Superior temporal gyrus (tissue), 1 donor: ENCODE results near the gene SPTBN4.
"Not testable (repeated sequence)": the region's sequence is repeated elsewhere in the genome, so short reads cannot be mapped to it uniquely, and the experiment has no call there.

ENCODE experiments used
- DNase-seq: peaks from one replicate; pipeline ENCODE4 v3.0.0-alpha.2; 2016; ENCODE audit errors: extremely low spot score

The SPTBN4 gene

DNA sequence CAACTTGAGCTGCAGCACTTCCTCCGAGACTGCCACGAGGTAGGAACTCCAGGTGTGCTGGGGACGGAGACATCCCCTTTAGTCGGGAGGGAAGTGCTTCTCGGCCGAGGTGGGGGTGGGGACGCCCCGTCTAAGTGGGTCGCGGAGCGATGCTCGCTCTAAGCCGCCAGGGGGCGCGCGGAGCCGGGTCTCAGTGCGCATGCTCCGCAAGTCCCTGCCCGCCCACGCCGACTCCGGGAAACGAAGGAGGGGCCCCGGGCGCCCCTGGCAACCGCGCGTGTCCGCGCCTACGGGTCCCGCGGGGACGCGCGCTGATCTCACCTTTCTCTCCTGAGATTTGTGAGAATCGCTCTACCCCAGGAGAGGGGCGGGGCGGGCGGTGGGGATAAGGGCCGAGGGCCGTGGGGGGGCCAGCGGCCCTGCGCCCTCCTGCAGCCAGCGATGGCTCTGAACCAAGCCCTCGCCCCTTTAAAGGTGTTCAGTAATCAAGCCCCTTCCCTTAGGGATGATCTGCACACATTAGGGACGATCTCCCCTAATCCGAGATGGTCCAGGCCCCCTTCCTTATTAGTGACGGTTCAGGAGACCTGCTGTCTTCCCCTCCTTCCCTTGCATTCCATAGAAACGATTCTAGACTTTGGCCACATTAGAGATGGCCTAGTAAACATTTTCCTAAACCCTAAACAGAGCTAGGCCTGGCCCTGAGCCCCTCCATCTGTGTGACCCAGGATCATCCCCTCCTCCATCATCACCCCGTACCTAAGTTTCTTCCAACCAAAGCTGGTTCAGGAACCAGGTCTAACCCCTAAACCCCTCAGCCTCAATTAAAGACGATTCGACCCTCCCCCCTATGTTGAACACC, 62.5 kb downstream of the SPTBN4 start:
- DNase-seq = peak; percentile 80

DNA sequence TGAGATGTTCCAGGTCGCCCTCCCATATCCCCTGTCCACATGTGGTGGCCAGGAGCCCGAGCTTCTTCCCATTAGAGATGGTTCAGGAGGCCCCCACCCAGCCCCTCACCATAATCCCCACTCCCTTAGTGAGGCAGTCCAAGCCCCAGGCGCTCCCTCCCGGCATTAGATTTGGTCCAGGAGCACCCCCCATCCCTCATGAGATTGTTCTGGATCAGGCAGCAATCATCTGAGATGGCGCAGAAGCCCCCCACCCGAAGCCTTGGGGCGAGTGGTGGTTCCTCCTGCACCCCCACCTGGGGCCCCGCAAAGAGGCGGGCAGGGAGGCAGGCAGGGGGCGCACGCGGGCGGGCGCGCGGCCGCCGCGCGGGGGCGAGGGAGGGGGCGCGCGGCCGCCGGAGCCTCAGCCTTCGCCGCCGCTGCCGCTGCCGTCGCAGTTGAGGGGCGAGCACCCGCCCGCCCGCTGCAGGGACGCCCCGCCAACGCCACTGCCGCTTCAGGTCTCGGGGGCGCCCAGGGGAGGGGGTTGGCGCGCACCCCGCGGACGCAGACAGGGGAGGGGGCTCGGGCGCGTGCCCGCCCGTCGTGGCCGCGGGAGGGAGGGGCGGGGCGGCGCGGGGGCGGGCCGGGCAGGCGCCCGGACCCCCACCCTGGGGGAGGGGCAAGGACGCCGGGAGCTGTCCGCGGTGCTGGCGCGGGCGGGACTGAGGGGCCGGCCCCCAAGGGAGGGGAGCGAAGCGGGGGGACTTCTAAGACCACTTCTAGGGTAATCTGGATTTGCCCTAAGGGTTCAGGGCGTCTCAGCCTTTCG, 63.5 kb downstream of the SPTBN4 start:
- no peak for DNase-seq

DNA sequence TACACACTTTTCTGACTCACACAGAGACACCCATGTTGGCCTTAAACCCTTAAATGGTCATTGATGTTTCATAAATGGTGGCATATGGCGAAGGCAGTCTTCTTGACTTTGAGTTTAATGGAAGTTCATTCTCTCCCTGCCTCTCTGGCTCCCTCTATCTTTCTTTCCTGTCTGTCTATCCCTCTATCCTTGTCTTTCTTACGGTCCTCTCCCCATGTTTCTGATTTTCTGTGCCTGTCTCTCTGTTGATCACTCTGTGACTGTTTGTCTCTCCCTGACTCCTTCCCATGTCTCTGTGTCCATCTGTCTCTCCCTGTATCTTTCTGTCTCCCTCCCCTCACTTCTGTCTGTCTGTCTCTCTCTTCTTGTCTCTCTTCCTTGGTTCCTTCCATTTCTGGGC, 66.7 kb downstream of the SPTBN4 start:
- DNase-seq = no peak

DNA sequence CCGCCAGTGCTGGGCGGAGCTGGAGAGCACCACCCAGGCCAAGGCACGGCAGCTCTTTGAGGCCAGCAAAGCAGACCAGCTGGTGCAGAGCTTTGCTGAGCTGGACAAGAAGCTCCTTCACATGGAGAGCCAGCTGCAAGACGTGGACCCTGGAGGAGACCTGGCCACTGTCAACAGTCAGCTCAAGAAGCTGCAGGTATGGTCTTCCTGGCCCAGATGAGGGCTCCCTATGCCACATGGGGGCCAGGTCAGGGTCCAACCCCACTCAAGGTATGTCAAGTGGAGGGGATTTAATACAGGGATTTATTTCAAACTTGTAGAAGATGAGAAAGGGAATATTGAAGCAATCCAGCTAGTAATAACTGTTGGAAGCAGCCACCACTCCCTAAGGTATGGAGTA, 67.3 kb downstream of the SPTBN4 start:
- no peak for DNase-seq

DNA sequence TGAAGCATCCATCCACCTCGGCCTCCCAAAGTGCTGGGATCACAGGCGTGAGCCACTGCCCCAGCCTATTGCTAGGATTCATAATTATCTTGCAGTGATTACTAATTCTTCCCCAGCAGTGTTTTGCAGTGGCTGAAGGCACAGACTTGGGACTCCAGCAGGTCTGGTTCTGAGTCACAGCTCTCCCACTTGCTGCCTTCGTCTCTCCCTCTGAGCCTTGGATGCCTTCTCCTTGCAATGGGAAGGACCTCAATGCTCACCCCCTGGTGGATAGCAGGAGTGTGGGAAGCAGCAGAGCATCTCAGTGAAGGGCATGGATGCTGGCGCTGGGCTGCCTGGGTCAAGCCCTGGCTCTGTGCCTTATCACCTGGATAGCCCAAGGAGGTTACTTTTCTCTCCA, 72.3 kb downstream of the SPTBN4 start:
- DNase-seq = no peak

DNA sequence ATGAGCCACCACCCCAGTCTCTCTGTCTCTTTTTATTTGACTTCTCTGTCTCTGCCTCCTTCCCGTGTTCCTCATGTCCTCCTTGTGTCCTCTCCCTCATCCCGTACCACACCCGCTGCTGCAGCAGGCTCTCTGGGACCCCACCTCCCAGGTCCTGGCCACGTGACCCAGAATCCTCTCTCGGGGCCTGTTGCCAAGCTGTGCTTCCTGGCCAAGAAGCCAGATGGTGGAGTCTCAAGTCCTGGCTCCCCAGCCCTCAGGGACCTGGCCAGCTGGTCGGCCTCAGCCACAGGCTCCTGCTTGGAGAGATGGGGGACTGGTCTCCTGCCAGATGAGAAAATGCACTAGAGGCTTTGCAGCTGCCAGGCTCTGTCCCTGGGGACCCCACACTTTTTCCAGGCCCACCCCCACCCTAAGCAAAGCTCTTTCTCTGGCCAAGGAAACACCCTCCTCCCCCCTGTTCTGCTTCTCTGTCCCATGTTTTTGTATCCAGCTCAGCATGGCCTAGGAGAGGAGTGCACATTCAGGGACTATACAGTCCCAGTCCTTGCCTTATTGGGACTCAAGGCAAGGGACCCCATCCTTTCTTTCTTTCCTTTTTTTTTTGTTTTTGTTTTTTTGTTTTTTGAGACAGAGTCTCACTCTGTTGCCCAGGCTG, 75.5 kb downstream of the SPTBN4 start:
- DNase-seq = no peak

DNA sequence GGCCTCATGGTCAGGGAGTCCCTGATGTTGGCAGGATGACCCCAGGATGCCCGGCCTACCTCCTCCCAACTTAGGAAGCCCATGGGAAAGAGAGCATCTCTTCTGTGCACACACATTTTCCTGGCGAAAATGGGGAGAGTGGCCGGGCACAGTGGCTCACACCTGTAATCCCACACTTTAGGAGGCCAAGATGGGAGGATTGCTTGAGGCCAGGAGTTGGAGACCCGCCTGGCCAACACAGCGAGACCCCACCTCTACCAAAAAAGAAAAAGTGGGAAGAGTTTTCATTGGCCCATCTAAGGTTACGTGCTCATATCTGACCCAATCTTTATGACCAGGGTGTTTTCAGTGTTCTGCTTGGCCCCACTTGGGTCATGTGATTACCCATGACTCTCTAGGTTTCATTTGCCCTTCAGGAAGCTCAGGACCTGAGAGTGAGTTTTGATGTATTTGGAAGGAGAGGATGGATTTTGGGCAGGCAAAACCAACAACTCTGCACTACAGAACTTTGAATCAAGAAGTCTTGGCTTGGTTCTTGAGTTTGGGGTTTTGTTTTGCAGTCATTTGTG, 76.3 kb downstream of the SPTBN4 start:
- no peak for DNase-seq

DNA sequence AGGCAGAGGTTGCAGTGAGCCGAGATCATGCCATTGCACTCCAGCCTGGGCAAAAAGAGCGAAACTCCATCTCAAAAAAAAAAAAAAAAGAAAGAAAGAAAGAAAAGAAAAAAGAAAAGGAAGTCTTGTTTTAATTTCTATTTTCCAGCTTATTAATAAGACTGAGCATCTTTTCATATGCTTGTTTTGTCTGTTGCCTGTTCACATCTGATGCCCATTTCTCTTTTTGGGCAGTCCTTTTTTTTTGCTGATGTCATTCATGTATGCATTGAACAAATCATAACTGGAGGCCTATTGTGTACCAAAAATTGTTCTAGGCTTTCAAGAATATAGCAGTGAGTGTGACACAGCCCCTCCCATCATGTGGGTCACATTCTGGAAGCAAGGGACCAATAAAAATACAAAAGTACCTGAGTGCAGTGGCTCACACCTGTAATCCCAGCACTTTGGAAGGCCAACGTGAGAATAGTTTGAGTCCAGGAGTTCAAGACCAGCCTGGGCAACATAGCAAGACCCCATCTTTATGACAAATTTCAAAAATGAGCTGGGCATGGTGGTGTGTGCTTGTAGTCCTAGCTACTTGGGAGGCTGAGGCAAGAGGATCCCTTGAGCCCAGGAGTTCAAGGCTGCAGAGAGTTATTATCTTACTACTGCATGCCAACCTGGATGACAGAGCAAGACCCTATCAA, 79.5 kb downstream of the SPTBN4 start:
- DNase-seq = not testable (repeated sequence)

DNA sequence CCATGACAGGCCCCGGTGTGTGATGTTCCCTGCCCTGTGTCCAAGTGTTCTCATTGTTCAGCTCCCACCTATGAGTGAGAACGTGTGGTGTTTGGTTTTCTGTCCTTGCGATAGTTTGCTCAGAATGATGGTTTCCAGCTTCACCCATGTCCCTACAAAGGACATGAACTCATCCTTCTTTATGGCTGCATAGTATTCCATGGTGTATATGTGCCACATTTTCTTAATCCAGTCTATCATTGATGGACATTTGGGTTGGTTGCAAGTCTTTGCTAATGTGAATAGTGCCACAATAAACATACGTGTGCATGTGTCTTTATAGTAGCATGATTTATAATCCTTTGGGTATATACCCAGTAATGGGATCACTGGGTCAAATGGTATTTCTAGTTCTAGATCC, 80.4 kb downstream of the SPTBN4 start:
- not testable (repeated sequence) for DNase-seq

DNA sequence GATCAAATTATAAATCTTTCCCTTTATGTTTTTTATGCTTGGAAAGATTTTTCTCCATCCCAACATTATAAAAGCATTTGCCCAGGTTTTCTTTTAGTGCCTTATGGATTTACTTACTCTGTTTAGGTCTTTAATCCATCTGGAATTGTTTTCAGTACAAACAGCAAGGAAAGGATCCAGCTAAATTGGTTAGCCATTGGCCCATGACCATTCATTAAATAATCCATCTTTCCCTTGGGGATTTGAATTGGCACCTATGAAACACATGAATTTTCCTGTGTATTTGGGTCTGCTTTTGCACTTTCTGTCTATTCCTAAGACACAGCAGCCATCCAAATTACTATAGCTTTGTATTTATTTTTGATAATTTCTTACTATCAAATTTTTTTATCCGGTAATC, 81.0 kb downstream of the SPTBN4 start:
- no peak for DNase-seq

DNA sequence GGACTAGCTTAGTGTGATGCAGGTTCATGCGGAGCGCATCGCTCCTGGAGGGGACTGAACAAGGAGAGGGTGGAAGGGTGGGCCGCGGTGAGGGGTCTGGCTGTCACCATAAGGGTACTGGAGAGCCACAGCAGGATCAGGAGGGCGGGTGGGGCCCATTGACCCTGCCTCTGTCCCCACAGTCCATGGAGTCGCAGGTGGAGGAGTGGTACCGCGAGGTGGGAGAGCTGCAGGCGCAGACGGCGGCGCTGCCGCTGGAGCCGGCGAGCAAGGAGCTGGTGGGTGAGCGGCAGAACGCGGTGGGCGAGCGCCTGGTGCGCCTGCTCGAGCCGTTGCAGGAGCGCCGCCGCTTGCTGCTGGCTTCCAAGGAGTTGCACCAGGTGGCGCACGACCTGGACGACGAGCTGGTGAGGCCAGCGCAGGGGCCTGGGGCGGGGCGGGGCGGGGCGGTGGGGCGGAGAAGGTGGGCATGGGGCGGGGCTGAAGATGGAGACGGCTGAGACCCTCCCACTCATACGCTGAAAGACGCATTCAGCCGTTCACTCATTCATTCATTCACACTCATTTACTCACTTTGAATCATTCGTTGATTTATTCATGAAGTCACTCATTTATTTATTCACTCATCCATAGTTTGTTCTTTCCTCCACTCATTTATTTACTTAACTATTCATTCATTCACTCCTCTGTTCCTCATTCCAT, 82.4 kb downstream of the SPTBN4 start:
- DNase-seq = no peak

DNA sequence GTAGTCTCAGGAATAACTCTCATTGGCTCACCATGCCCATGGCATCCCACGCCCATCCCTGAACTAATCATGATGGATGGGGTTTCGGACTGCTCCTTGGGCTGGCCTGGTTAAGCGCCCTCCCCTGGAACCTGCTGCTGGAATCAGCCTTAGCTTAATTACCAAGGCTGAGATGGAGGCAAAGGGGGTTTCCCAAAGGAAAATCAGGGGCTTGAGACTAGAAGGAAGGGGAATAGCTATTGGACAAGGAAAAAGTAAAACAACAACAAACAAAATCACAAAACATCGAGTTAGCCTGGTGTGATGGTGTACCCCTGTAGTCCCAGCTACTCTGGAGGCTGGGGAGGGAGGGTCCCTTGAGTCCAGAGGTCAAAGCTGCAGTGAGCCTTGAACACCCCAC, 84.2 kb downstream of the SPTBN4 start:
- DNase-seq = no peak

DNA sequence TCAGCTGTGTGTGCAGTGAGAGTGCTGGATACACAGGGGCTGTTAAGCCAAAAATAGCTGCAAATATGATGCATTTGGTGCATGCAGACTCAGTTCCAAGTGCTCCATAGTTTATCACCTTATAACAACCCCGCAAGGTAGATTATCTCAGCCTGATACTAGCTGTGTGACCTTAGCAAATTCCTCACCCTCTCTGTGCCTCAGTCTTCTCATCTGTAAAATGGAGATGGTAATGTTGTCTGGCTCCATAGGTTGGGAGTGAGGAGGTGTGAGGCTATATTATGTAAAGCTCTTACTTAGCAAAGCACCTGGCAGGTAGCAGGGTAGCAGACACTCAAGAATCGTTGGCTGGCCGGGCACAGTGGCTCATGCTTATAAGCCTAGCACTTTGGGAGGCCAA, 86.0 kb downstream of the SPTBN4 start:
- DNase-seq = no peak

DNA sequence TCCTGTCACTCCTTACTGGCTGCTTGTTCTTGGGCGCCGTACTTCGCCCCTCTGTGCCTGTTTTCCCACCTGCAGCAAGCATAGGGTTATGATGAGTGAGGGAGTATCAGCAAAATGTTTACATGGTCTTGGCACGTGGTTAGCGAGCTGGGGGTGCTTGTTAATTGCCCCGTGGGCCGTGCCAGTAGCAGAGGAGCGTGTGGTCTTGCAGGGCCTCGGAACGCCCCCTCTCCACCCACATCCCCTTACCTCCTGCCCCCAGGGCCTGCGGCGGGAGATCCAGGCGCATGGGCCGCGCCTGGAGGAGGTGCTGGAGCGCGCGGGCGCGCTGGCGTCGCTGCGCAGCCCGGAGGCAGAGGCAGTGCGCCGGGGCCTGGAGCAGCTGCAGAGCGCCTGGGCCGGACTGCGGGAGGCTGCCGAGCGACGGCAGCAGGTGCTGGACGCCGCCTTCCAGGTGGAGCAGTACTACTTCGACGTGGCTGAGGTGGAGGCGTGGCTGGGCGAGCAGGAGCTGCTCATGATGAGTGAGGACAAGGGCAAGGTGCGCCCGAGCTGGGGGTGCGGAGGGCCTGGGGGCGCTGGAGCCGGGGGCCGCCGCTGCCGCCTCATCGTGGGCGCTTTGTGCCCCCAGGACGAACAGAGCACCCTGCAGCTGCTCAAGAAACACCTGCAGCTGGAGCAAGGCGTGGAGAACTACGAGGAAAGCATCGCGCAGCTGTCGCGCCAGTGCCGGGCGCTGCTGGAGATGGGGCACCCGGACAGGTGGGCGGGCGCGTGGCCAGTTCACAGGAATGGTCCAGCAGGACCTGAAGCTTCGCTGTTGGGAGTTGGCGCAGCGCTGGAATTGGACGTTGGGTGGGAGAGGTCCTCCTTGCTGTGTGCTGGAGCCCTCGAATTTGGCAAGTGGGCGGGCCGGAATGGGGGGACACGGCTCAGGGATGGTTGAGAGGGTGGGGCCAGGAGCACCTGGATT, 87.4 kb downstream of the SPTBN4 start:
- no peak for DNase-seq

DNA sequence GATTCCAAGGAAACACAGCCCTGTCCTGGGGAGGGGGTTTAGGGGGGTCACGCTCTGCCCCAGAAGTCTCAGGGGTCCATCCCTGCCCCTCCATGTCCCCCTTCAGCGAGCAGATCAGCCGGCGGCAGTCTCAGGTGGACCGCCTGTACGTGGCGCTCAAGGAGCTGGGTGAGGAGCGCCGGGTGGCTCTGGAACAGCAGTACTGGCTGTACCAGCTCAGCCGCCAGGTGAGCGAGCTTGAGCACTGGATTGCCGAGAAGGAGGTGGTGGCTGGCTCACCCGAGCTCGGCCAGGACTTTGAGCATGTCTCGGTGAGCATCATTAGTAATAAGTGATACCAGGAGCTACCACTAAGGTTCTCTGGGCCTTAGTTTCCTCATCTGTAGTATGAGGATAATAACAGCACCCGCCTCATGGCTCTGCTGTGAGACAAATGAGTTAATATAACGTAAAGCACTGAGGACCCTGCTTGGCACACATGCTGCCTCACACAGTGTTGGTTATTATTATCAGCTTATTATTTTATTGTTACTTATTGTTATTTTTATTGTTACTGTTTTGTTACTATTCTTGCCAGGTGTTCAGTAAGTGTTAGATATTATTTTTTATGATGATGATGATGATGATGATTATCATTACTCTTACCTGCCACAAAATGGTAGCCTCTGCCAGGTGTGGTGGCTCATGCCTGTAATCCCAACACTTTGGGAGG, 89.3 kb downstream of the SPTBN4 start:
- DNase-seq = no peak

DNA sequence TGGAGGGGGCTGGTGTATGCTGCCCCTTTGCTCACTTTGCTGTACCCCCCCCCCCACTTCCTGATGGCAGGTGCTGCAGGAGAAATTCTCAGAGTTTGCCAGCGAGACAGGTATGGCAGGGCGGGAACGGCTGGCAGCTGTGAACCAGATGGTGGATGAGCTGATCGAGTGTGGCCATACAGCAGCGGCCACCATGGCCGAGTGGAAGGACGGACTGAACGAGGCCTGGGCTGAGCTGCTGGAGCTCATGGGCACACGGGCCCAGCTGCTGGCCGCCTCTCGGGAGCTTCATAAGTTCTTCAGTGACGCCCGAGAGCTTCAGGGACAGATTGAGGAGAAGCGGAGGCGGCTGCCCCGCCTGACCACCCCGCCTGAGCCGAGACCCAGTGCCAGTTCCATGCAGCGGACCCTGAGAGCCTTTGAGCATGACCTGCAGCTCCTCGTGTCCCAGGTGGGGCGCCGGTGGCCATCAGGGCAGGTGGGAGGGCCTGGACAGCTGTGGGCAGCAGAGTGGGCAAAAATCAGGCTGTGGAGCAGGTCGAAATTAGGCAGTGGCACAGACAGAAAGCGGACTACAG, 90.2 kb downstream of the SPTBN4 start:
- no peak for DNase-seq

DNA sequence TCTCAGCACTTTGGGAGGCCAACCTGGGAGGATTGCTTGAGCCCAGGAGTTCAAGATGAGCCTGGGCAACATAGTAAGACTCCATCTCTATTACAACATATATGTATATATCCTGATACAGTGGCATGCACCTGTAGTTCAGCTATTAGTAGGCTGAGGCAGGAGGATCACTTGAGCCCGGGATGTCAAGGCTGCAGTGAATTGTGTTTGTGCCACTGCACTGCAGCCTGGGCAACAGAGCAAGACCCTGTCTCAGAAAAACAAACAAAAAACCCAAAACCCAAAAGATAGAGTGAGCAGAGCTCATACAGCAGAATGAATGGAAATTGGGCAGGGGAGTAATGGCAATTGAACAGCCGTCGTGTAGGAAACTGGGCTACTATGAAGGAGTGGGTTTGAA, 92.6 kb downstream of the SPTBN4 start:
- no peak for DNase-seq

DNA sequence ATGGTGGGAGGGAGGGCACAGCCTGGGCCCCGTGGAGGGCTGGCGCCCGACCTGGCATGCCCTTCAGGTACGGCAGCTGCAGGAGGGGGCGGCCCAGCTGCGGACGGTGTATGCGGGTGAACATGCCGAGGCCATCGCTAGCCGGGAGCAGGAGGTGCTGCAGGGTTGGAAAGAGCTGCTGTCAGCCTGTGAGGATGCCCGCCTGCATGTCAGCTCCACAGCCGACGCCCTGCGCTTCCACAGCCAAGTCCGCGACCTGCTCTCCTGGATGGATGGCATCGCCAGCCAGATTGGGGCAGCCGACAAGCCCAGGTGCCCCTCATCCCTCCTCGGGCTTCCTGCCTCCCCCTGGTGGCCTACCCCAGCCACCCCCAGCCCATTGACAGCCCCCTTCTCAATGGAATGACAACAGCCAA, 93.3 kb downstream of the SPTBN4 start:
- no peak for DNase-seq

DNA sequence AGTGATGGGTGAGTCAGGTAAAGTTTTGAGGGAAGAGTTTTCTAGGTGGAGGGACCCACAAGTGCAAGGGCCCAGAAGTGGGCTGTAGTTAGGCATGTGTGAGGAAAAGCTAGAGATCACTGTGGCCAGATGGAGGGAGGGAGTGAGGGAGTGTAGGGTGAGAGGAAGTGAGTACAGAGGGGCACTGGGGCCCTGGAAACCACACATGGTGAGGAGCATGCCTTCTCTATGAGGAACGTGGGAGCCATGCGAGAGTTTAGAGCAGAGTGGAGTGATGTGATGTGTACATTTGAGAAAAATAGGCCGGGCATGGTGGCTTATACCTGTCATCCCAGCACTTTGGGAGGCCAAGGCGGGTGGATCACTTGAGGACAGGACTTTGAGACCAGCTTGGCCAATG, 95.1 kb downstream of the SPTBN4 start:
- no peak for DNase-seq
